ENCODE data around the gene HIC1.

GRCh38 chr17:2051933-2052559 is 2.9 kb upstream of the HIC1 start:
- no peak for TF ChIP-seq CTCF (IDR thresholded peaks at IDR 0.05)
- no peak for TF ChIP-seq POLR2A (IDR thresholded peaks at IDR 0.05)
- TF ChIP-seq POLR2AphosphoS5 (IDR thresholded peaks at IDR 0.05) = no peak

All from gastroesophageal sphincter (tissue), 3 donors.